ENCODE data around the gene SOS2.

- no peak for TF ChIP-seq CTCF (conservative IDR thresholded peaks at IDR 0.05; ENCODE audit: low read depth, low read length)
- no peak for TF ChIP-seq EZH2 (IDR thresholded peaks at IDR 0.05; ENCODE audit: borderline replicate concordance, low read depth, low read length, poor library complexity, severe bottlenecking)
Measured at GRCh38 chr14:50082308-50082742, 149.1 kb downstream of the SOS2 start.

Measured in A673 (cell line).